Peyer's patch (tissue), 4 donors: ENCODE results near the gene LMF2. TPM values are rescaled to one million over a fixed set of nuclear protein-coding genes. Genes with fewer than 3 reads are reported as not detected.

Source experiments
- DNase-seq, 3 donors: peaks; one replicate each; pipeline ENCODE4 v3.0.0-alpha.2; 2017 to 2019
- H3K27ac ChIP-seq, 4 donors: fragments of 200-600 bp; sonication (generic); one replicate each; pipeline ENCODE4 v1.5.1; 2016 to 2019
- H3K27me3 ChIP-seq, 2 donors: fragments of 200-600 bp; sonication (generic); one replicate each; pipeline ENCODE4 v1.5.1; 2019
- H3K36me3 ChIP-seq, 3 donors: fragments of 200-600 bp; sonication (generic); one replicate each; pipeline ENCODE4 v1.5.1; 2016 to 2019
- H3K4me1 ChIP-seq, 4 donors: fragments of 200-600 bp; sonication (generic); one replicate each; pipeline ENCODE4 v1.5.1; 2016 to 2019
- H3K4me3 ChIP-seq, 4 donors: fragments of 200-600 bp; sonication (generic); 1 replicate in 3 of 4; 2 replicates in 1 of 4; pipeline ENCODE4 v1.5.1; 2016 to 2019; ENCODE audit warnings: mild to moderate bottlenecking in 1 of 4
- H3K9me3 ChIP-seq, 4 donors: fragments of 200-600 bp; sonication (generic); one replicate each; pipeline ENCODE4 v1.5.1; 2016 to 2019; ENCODE audit warnings: mild to moderate bottlenecking in 1 of 4
- CTCF ChIP-seq, 6 experiments: fragments of 450-650 bp in 4 of 6; fragments of 200-600 bp in 2 of 6; sonication (generic) in 1 of 6; IDR thresholded peaks; one replicate each; pipeline ENCODE4 v1.5.1; 2017 to 2019; ENCODE audit warnings: antibody characterized with exemption in 6 of 6, mild to moderate bottlenecking in 3 of 6, moderate library complexity in 1 of 6
- POLR2A ChIP-seq, 2 donors: fragments of 450-650 bp; IDR thresholded peaks; one replicate each; pipeline ENCODE4 v1.5.1; 2017; ENCODE audit warnings: antibody characterized with exemption in 2 of 2, mild to moderate bottlenecking in 2 of 2, moderate library complexity in 2 of 2
- total RNA-seq, 4 donors: library from RNA; depleted of rRNA; stranded (reverse); fragments of >200 nt; gene quantifications; one replicate each; pipeline ENCODE4 v1.1.0, GENCODE V29; 2016

The LMF2 gene
- total RNA-seq, 4 donors from 2014 or later: 68.5 to 94.9 (median 83.3) TPM

- H3K36me3 ChIP-seq: peaks cover 0 to 40% (median 0%) of the 10 kb centered on the region in 3 donors
- DNase-seq: no peak
- peaks cover 0 to 31% (median 10%) of the 10 kb centered on the region in 4 donors for H3K4me1 ChIP-seq
- H3K27me3 ChIP-seq: no peaks in the 10 kb centered on the region
- no peaks in the 10 kb centered on the region for H3K9me3 ChIP-seq
- H3K27ac ChIP-seq: no peak overlapping the region
- TF ChIP-seq CTCF (IDR thresholded peaks at IDR 0.05) (no peak), POLR2A (IDR thresholded peaks at IDR 0.05) (no peak)
- H3K4me3 ChIP-seq: no peak overlapping the region
These were observed 4.7 kb downstream of the LMF2 start for GRCh38 chr22:50502628-50503474.

- H3K27me3 ChIP-seq: no peaks in the 10 kb centered on the region
- H3K9me3 ChIP-seq: no peaks in the 10 kb centered on the region
- H3K4me3 ChIP-seq: no peak overlapping the region
- H3K4me1 ChIP-seq: peaks cover 0 to 37% (median 10%) of the 10 kb centered on the region in 4 donors
- TF ChIP-seq POLR2A (IDR thresholded peaks at IDR 0.05): no peak
- TF ChIP-seq CTCF (IDR thresholded peaks at IDR 0.05): no peak
- no peak overlapping the region for H3K27ac ChIP-seq
- H3K36me3 ChIP-seq: peaks cover 0 to 40% (median 0%) of the 10 kb centered on the region in 3 donors
- DNase-seq: no peak
These were observed 5.4 kb downstream of the LMF2 start for GRCh38 chr22:50502096-50502495.

- Histone ChIP-seq H3K36me3 (peaks cover 0 to 32% (median 0%) of the 10 kb centered on the region in 3 donors), H3K4me1 (peaks cover 0 to 22% (median 2%) of the 10 kb centered on the region in 4 donors), H3K27me3 (no peaks in the 10 kb centered on the region), H3K27ac (no peak overlapping the region), H3K9me3 (no peaks in the 10 kb centered on the region), H3K4me3 (no peak overlapping the region)
- no peak for DNase-seq
- TF ChIP-seq POLR2A (IDR thresholded peaks at IDR 0.05) (no peak), CTCF (IDR thresholded peaks at IDR 0.05) (no peak)
These were observed 7.0 kb downstream of the LMF2 start for GRCh38 chr22:50500452-50500851.

GRCh38 chr22:50498322-50498890 lies 9.1 kb downstream of the LMF2 start:
- TF ChIP-seq CTCF (IDR thresholded peaks at IDR 0.05) (peak; percentile 45 to 80 (median 66)), POLR2A (IDR thresholded peaks at IDR 0.05) (no peak)
- H3K4me3 ChIP-seq: peak overlapping the region in 1 of 4 donors; percentile 16
- peak overlapping the region in 2 of 4 donors; percentile 42 to 57 for H3K27ac ChIP-seq
- H3K27me3 ChIP-seq: no peaks in the 10 kb centered on the region
- DNase-seq: peak; percentile 70 to 89 (median 73)
- no peaks in the 10 kb centered on the region for H3K9me3 ChIP-seq
- H3K36me3 ChIP-seq: peaks cover 0 to 15% (median 0%) of the 10 kb centered on the region in 3 donors
- H3K4me1 ChIP-seq: peaks cover 0 to 14% (median 2%) of the 10 kb centered on the region in 4 donors

GRCh38 chr22:50497093-50497492 lies 10.4 kb downstream of the LMF2 start:
- Histone ChIP-seq H3K4me3 (no peak overlapping the region), H3K36me3 (peaks cover 0 to 2% (median 0%) of the 10 kb centered on the region in 3 donors), H3K27me3 (no peaks in the 10 kb centered on the region), H3K4me1 (peaks cover 0 to 14% (median 2%) of the 10 kb centered on the region in 4 donors), H3K9me3 (no peaks in the 10 kb centered on the region), H3K27ac (no peak overlapping the region)
- DNase-seq: no peak
- no peak for TF ChIP-seq CTCF (IDR thresholded peaks at IDR 0.05)
- no peak for TF ChIP-seq POLR2A (IDR thresholded peaks at IDR 0.05)
